GM23248 (cell line): Measurements from ENCODE around the gene NUDT6. TPM values are rescaled to one million over a fixed set of nuclear protein-coding genes. Genes with fewer than 3 reads are reported as not detected.
A peak's percentile ranks its signal among the peaks of the same experiment; 100 is the strongest.

Source experiments
- DNase-seq: peaks from one replicate; pipeline ENCODE4 v3.0.0-alpha.2; 2015
- H2AFZ ChIP-seq: fragments of 200-600 bp; sonication (generic); 2 replicates; pipeline ENCODE4 v1.6.1; 2016; ENCODE audit warnings: antibody characterized with exemption
- H3F3A ChIP-seq: fragments of 200-600 bp; sonication (generic); 2 replicates; pipeline ENCODE4 v1.6.1; 2016; ENCODE audit warnings: mild to moderate bottlenecking, antibody characterized with exemption, mixed run types; ENCODE audit not compliant: insufficient read depth
- H3K27ac ChIP-seq: fragments of 200-600 bp; sonication (generic); 2 replicates; pipeline ENCODE4 v1.5.1; 2016; ENCODE audit warnings: mild to moderate bottlenecking
- H3K27me3 ChIP-seq: fragments of 200-600 bp; sonication (generic); replicated peaks from 2 replicates; pipeline ENCODE4 v1.6.1; 2016; ENCODE audit warnings: mild to moderate bottlenecking; ENCODE audit not compliant: insufficient read depth
- H3K36me3 ChIP-seq: fragments of 200-600 bp; sonication (generic); 2 replicates; pipeline ENCODE4 v1.6.1; 2016; ENCODE audit warnings: low read depth, mild to moderate bottlenecking
- H3K4me1 ChIP-seq: fragments of 200-600 bp; sonication (generic); 2 replicates; pipeline ENCODE4 v1.6.1; 2016; ENCODE audit warnings: mild to moderate bottlenecking; ENCODE audit not compliant: insufficient read depth
- H3K4me2 ChIP-seq: fragments of 200-600 bp; sonication (generic); one replicate; pipeline ENCODE4 v1.6.1; 2016; ENCODE audit warnings: mild to moderate bottlenecking; ENCODE audit not compliant: unreplicated experiment
- H3K4me3 ChIP-seq: fragments of 200-600 bp; sonication (generic); 2 replicates; pipeline ENCODE4 v1.5.1; 2016; ENCODE audit warnings: mild to moderate bottlenecking
- H3K79me2 ChIP-seq: fragments of 200-600 bp; sonication (generic); 2 replicates; pipeline ENCODE4 v1.6.1; 2016; ENCODE audit warnings: mild to moderate bottlenecking; ENCODE audit not compliant: insufficient read depth
- H3K9ac ChIP-seq: fragments of 200-600 bp; sonication (generic); 2 replicates; pipeline ENCODE4 v1.6.1; 2016; ENCODE audit warnings: mild to moderate bottlenecking
- H3K9me2 ChIP-seq: fragments of 200-600 bp; sonication (generic); 2 replicates; pipeline ENCODE4 v1.6.1; 2016; ENCODE audit warnings: mixed run types, mild to moderate bottlenecking, moderate library complexity; ENCODE audit not compliant: insufficient read depth
- H3K9me3 ChIP-seq: fragments of 200-600 bp; sonication (generic); one replicate; pipeline ENCODE4 v1.6.1; 2017; ENCODE audit warnings: low read depth
- H4K20me1 ChIP-seq: fragments of 200-600 bp; sonication (generic); 2 replicates; pipeline ENCODE4 v1.6.0; 2016; ENCODE audit not compliant: insufficient read depth
- EZH2 ChIP-seq: fragments of 200-600 bp; sonication (generic); IDR thresholded peaks from 2 replicates; pipeline ENCODE4 v1.6.1; 2018; ENCODE audit warnings: antibody characterized with exemption, mild to moderate bottlenecking; ENCODE audit not compliant: insufficient read depth, poor library complexity, severe bottlenecking
- EZH2phosphoT487 ChIP-seq: fragments of 200-600 bp; sonication (generic); IDR thresholded peaks from 2 replicates; pipeline ENCODE4 v1.6.1; 2018; ENCODE audit warnings: antibody characterized with exemption, moderate library complexity, mild to moderate bottlenecking, low read depth; ENCODE audit not compliant: insufficient read depth
- WGBS, 2 experiments: methylation state at CpG; one replicate each; pipeline ENCODE4 v1.1.6; 2015 to 2017; ENCODE audit warnings: low lambda C conversion rate in 2 of 2, low coverage in 1 of 2; ENCODE audit errors: missing lambda C conversion rate in 2 of 2; 5-methylcytosine and 5-hydroxymethylcytosine counted together
- in situ Hi-C: fragments of 300-500 bp; cut with MboI; formaldehyde crosslinking; loops from 2 replicates; pipeline ENCODE4 v1.15.0; 2020
- polyA plus RNA-seq: library from polyadenylated mRNA; unstranded; fragments of >200 nt; fragmentation: Nextera tagmentation; extraction: Ambion mirVana; gene quantifications from 2 replicates; pipeline ENCODE4 v1.2.1, GENCODE V29; 2016
- total RNA-seq: library from RNA; depleted of rRNA; stranded (reverse); fragments of >200 nt; shearing (Covaris generic); gene quantifications from 2 replicates; pipeline ENCODE4 v1.2.3, GENCODE V29; 2014

The NUDT6 gene
- total and polyA plus RNA-seq, 2 experiments from 2014 or later: 4.9 to 6.0 TPM

DNA sequence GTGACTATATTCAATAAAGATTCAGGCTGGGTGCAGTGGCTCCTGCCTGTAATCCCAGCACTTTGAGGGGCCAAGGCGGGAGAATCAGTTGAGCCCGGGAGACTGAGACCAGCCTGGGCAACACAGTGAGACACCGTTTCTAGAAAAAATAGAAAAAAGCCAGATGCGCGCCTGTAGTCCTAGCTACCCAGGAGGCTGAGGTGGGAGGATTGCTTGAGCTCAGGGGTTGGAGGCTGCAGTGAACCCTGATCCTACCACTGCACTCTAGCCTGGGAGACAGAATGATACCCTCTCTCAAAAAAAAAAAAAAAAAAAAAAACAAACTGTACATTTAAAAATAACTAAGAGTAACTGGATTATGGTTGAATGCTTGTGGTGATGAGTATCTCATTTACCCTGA, 1.1 kb downstream of the NUDT6 start:
- peak overlapping the region; percentile 99 for H3K4me3 ChIP-seq
- 77 to 82% methylated on average over 5 of the region's 5 CpGs for WGBS, 2 experiments
- no peaks in the 10 kb centered on the region for H3K9me2 ChIP-seq
- in situ Hi-C loops: loop anchor here (10.0 kb wide), 1 partner anchor 316 kb away; no protein-coding TSS in a partner anchor
- TF ChIP-seq EZH2 (no peak), EZH2phosphoT487 (no peak)
- DNase-seq: no peak
- no peaks in the 10 kb centered on the region for H3K36me3 ChIP-seq
- no peaks in the 10 kb centered on the region for H3K9me3 ChIP-seq
- H3K4me1 ChIP-seq: peaks cover 18% of the 10 kb centered on the region
- H3K27ac ChIP-seq: peak overlapping the region; percentile 65; the same call in 1 of the 2 replicates
- peak overlapping the region; percentile 83 for H3K9ac ChIP-seq
- H3F3A ChIP-seq: peaks cover 28% of the 10 kb centered on the region
- H3K4me2 ChIP-seq: peak overlapping the region; percentile 97
- H2AFZ ChIP-seq: peak overlapping the region; percentile 98
- no peaks in the 10 kb centered on the region for H4K20me1 ChIP-seq
- peaks cover 67% of the 10 kb centered on the region for H3K79me2 ChIP-seq
- H3K27me3 ChIP-seq: no peaks in the 10 kb centered on the region

DNA sequence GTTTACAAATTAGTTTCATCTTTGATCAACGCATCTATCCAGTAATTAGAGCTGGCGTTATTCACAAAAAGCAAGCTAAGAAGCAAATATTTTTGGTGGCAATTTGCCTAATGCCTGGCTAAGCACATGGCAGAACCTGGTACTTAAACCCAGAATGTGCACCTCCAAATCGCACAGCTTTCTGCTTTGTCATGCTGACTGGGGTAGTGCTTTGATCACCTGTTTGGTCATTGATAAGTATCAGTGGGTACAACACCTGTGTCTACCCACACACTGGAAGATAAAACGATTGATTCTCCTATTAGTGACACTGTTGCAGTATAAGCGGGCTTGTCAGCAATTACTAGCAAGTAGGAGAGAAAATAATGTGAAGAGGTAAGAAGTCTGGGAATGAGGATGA, 1.9 kb downstream of the NUDT6 start:
- no peaks in the 10 kb centered on the region for H3K36me3 ChIP-seq
- peaks cover 30% of the 10 kb centered on the region for H3F3A ChIP-seq
- no peaks in the 10 kb centered on the region for H3K9me3 ChIP-seq
- in situ Hi-C loops: loop anchor here (10.0 kb wide), 1 partner anchor 316 kb away; no protein-coding TSS in a partner anchor
- no peaks in the 10 kb centered on the region for H4K20me1 ChIP-seq
- 85 to 87% methylated on average over 5 of the region's 5 CpGs for WGBS, 2 experiments
- no peak overlapping the region for H3K27ac ChIP-seq
- H3K4me2 ChIP-seq: no peak overlapping the region
- no peak for TF ChIP-seq EZH2phosphoT487
- TF ChIP-seq EZH2: no peak
- peaks cover 18% of the 10 kb centered on the region for H3K4me1 ChIP-seq
- no peak for DNase-seq
- no peaks in the 10 kb centered on the region for H3K27me3 ChIP-seq
- H2AFZ ChIP-seq: no peak overlapping the region
- peaks cover 59% of the 10 kb centered on the region for H3K79me2 ChIP-seq
- no peak overlapping the region for H3K4me3 ChIP-seq
- H3K9ac ChIP-seq: no peak overlapping the region
- no peaks in the 10 kb centered on the region for H3K9me2 ChIP-seq

DNA sequence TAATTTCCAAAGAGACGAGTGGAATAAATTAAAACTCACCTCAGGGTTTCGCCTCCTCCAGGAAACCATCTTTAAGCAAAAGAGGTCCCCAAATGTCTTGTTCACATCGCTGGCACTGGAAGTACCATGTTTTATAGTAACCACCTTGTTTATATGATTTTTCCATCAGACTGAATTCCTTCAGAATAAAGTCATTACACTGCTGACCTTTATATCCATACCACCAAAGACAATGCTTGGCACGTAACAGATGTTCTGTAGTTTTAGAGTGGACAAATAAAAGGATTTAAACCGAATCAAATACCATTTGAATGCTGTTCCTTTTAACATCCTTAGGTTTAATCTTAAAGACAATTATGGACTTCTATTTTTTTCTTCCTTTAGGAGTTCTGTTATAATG, 4.7 kb downstream of the NUDT6 start:
- Histone ChIP-seq H3K9me3 (no peaks in the 10 kb centered on the region), H3F3A (peaks cover 53% of the 10 kb centered on the region), H3K9me2 (no peaks in the 10 kb centered on the region), H3K4me3 (no peak overlapping the region), H3K4me2 (no peak overlapping the region), H4K20me1 (no peaks in the 10 kb centered on the region), H3K27ac (no peak overlapping the region), H3K79me2 (peaks cover 42% of the 10 kb centered on the region), H3K36me3 (no peaks in the 10 kb centered on the region), H3K27me3 (no peaks in the 10 kb centered on the region), H3K9ac (no peak overlapping the region), H2AFZ (no peak overlapping the region), H3K4me1 (peaks cover 30% of the 10 kb centered on the region)
- in situ Hi-C loops: loop anchor here (10.0 kb wide), 1 partner anchor 163 kb away; no protein-coding TSS in a partner anchor
- DNase-seq: peak; percentile 41
- 95 to 98% methylated on average over 5 of the region's 5 CpGs for WGBS, 2 experiments
- no peak for TF ChIP-seq EZH2
- no peak for TF ChIP-seq EZH2phosphoT487

DNA sequence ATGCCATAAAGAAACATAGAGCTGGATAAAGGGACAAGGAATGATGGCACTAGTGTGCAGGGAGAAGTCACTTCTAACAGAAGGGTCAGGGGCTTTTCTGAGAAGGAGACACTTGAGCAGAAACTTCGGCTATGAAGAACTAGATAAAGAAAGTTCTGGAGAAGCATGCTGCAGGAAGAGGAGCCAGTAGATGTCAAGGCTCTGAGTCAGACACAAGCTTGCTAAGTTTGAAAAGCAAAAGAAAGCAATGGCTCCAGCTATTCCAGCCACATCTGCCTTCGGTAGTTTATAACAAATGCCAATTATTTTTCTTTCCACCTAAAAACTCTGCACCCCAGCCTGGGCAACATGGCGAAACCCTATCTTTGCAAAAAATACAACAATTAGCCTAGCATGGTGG, 7.5 kb downstream of the NUDT6 start:
- peak; percentile 82 for DNase-seq
- TF ChIP-seq EZH2phosphoT487 (no peak), EZH2 (no peak)
- Histone ChIP-seq H3K27ac (peak overlapping the region; percentile 8), H3K36me3 (no peaks in the 10 kb centered on the region), H3K79me2 (peaks cover 25% of the 10 kb centered on the region), H3K4me1 (peaks cover 35% of the 10 kb centered on the region), H3K9me3 (no peaks in the 10 kb centered on the region), H4K20me1 (no peaks in the 10 kb centered on the region), H3K4me3 (peak overlapping the region; percentile 38; the same call in 1 of the 2 replicates), H3K9me2 (no peaks in the 10 kb centered on the region), H3K9ac (peak overlapping the region; percentile 10; the same call in 1 of the 2 replicates), H3K4me2 (peak overlapping the region; percentile 64), H2AFZ (0 out of 2 replicates have a peak overlapping the region, but pooled peaks have one; percentile 47), H3F3A (peaks cover 69% of the 10 kb centered on the region), H3K27me3 (no peaks in the 10 kb centered on the region)
- in situ Hi-C loops: loop anchor here (10.0 kb wide), 1 partner anchor 160 kb away; no protein-coding TSS in a partner anchor
- WGBS, 2 experiments: 73 to 79% methylated on average over 3 of the region's 3 CpGs
